ENCODE measurements around the gene TMCO4.
"Not testable (repeated sequence)": the region's sequence is repeated elsewhere in the genome, so short reads cannot be mapped to it uniquely, and the experiment has no call there.

TMCO4 gene

GRCh38 chr1:19813643-19813960 is 13.9 kb upstream of the TMCO4 start:
- no peak for DNase-seq (ENCODE audit: low read depth in 2 of 2)

- DNase-seq (ENCODE audit: low read depth in 2 of 2), result no peak
These were observed 13.3 kb upstream of the TMCO4 start for GRCh38 chr1:19812875-19813642.

GRCh38 chr1:19811206-19811851 is 11.6 kb upstream of the TMCO4 start:
- DNase-seq (ENCODE audit: low read depth in 2 of 2), result peak; percentile 24 to 37

GRCh38 chr1:19809044-19809750 is 9.5 kb upstream of the TMCO4 start:
- no peak for DNase-seq (ENCODE audit: low read depth in 2 of 2)

GRCh38 chr1:19808351-19808750 is 8.6 kb upstream of the TMCO4 start:
- no peak for DNase-seq (ENCODE audit: low read depth in 2 of 2)

- DNase-seq (ENCODE audit: low read depth in 2 of 2), result no peak
These were observed 5.1 kb upstream of the TMCO4 start for GRCh38 chr1:19804831-19805251.

- no peak for DNase-seq (ENCODE audit: low read depth in 2 of 2)
These were observed 2.6 kb upstream of the TMCO4 start for GRCh38 chr1:19802269-19802668.

GRCh38 chr1:19800076-19800804 is 524 bp upstream of the TMCO4 start:
- DNase-seq (ENCODE audit: low read depth in 2 of 2), result peak; percentile 17 to 42

- DNase-seq (ENCODE audit: low read depth in 2 of 2), result no peak
These were observed 1.1 kb downstream of the TMCO4 start for GRCh38 chr1:19798486-19799229.

GRCh38 chr1:19797827-19798226 is 1.9 kb downstream of the TMCO4 start:
- no peak for DNase-seq (ENCODE audit: low read depth in 2 of 2)

GRCh38 chr1:19794583-19794982 is 5.1 kb downstream of the TMCO4 start:
- DNase-seq (ENCODE audit: low read depth in 2 of 2), result no peak

- no peak for DNase-seq (ENCODE audit: low read depth in 2 of 2)
These were observed 6.2 kb downstream of the TMCO4 start for GRCh38 chr1:19793360-19794046.

GRCh38 chr1:19792237-19793002 is 7.3 kb downstream of the TMCO4 start:
- DNase-seq (ENCODE audit: low read depth in 2 of 2), result no peak

- DNase-seq (ENCODE audit: low read depth in 2 of 2), result not testable (repeated sequence)
These were observed 9.4 kb downstream of the TMCO4 start for GRCh38 chr1:19790061-19790975.

GRCh38 chr1:19786988-19787423 is 12.7 kb downstream of the TMCO4 start:
- DNase-seq (ENCODE audit: low read depth in 2 of 2), result no peak

- no peak for DNase-seq (ENCODE audit: low read depth in 2 of 2)
These were observed 14.1 kb downstream of the TMCO4 start for GRCh38 chr1:19785660-19786059.

GRCh38 chr1:19780267-19780877 is 19.3 kb downstream of the TMCO4 start:
- DNase-seq (ENCODE audit: low read depth in 2 of 2), result no peak

- no peak for DNase-seq (ENCODE audit: low read depth in 2 of 2)
These were observed 22.8 kb downstream of the TMCO4 start for GRCh38 chr1:19776933-19777332.

- DNase-seq (ENCODE audit: low read depth in 2 of 2), result no peak
These were observed 23.4 kb downstream of the TMCO4 start for GRCh38 chr1:19776287-19776686.

All from stimulated activated CD4-positive, alpha-beta T cell treated with anti-CD3 and anti-CD28 coated beads, Interleukin-1b, Interleukin-23, amount 100 ng/mL, for 4 hours (primary cell).